NCI-H226 (cell line): Measurements from ENCODE around the gene PCBP1.
A peak's percentile ranks its signal among the peaks of the same experiment; 100 is the strongest.
"Not testable (repeated sequence)": the region's sequence is repeated elsewhere in the genome, so short reads cannot be mapped to it uniquely, and the experiment has no call there.

Source experiments
- DNase-seq: peaks from one replicate; pipeline ENCODE4 v3.0.0-alpha.2; 2015

PCBP1 gene

DNA sequence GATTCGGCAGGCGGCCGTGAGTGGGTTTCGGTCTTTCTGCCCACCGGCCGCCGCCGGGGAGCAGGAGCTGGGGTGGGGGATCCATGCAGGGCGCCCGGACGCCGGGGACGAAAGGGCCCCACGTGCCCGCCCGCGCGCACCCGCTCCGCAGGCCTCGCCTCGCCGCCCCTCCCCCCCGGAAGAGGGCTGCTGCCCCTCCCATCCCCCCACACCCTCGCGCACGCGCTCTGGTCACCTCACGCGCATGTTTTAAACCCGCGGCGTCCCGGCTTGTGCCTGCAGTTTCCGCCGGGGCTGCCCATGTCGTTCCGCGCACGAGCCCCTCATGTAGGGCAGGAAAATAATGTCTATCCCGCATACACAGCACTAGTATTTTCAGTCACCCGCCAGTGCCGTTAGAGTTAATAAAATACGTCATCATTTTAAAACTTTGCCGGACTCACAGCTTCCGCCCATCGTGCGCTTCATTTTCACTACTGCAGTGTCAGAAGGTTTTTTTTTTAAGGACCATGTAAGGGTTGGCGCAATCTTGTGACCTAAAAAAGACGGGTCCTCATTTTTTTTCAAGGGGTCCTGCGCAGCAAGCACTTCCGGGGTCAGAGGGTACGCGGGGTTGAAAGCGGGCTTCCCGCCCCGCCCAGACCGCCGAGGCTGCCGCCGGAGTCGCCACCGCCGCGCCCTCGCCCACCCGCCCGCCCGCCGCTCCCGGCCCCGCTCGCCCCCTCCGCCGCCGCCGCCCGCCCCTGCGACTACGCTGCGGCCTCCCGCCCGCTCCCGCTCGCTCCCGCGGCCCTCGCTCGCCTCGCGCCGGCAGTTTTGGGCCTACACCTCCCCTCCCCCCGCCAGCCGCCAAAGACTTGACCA lies at the start of gene PCBP1:
PCBP1 (plus strand) TSS at position 640 of the 864 bp plus-strand sequence. CDS start 267 bp downstream, outside the sequence.
- DNase-seq, result peak; percentile 84

DNA sequence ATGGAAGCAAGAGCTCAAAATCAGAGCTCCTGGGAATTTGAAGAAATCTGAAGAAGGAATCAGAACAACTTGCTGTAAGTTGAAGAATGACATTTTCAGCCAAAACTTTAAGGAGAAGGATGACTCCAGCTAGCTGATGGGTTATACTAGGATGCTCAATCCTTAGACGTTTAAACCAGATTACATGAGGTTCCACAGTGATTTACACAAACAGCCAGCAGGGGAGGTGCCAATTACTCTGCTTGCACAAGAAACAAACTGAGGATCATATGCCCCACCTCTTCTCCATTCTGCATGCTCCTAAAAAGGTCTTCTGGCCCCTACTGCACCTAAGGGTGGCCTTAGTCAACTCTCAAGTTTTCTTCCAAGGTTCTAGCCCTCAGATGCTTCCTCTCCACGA lies 47.9 kb upstream of the PCBP1 start:
- no peak for DNase-seq

DNA sequence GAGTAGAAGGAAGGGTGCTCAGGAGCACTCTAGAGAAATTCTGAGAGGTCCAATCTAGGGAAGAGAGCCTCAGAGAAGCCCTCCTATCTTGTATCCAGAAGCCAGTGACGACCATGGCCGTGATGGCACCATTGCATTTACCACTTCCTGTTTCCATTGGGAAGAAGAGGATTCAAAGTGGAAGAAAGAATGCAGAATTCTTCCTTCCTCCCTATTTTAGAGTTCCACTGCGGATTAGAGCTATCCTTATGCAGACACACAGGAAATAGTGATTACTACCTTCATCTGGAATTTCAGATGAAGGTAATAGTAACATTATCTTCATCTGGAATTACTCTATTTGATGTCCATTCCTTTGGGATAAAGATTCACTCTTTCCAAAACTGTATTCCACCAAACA lies 45.6 kb upstream of the PCBP1 start:
- peak; percentile 63 for DNase-seq

DNA sequence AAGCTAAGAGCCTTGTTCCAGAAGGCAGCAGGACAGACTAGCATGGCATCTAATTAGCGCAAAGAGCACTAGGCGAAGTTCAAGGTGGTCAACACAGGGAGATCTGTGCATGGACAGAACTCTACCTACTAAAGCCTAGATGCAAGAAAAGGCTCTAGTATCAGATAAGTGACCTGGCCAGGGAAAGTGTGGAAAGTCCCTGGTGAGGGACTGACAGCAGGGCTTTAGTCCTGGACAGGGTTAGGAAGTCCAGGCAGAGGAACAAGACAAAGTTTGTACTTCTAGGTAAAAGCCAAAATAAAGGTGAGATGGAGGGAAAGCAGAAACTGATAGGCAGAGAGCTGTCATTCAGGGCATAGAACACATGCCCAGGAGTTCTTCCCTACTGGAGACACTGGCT lies 45.0 kb upstream of the PCBP1 start:
- DNase-seq, result no peak

DNA sequence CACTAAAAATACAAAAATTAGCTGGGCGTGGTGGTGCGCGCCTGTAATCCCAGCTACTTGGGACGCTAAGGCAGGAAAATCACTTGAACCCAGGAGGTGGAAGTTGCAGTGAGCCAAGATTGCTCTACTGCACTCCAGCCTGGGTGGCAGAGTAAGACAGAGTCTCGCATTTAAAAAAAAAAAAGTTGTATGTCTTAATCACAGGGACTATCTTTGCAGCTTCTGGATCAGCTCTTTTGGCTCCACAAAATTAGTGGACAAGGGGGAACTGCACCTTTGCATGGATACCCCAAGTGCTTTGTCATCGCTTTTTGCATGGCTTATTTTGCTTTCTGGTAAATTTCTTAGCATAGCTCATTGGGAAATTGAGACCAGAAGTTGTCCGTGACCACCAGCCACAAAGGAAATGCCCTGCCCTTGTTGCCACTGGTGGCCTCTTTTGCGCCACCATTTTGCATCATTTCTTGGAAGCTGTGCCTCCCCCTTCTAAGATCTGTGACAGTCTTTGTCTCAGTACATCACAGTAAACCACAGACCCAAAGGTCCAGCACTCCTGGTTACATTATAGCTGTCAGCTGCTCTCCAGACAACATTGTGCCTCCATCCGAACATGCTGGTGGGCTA lies 43.9 kb upstream of the PCBP1 start:
- no peak for DNase-seq

DNA sequence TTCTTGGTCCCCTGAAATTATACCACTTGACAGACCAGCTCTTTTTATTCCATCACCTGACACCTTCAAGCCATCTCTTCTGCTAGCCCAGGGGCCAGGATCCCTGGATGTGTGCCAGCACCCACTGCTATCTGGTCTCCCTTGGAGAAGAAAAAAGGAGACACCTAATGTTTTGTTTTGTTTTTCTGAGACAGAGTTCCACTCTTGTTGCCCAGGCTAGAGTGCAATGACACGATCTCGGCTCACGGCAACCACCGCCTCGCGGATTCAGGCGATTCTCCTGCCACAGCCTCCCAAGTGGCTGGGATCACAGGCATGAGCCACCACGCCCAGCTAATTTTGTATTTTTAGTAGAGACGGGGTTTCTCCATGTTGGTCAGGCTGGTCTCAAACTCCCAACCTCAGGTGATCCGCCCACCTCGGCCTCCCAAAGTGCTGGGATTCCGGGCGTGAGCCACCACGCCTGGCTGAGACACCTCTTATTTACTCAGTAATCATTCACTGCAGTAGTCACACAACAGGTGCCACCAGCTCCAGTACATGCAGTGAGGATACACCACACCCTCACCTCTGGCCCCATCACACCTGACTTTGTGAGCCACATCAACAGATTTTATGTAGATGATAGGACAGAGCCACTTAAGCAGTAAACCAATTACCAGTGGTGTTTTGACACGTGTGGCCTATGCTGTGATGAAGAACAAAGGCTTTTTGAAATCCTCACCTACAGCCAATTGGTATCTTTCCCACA lies 42.8 kb upstream of the PCBP1 start:
- no peak for DNase-seq

DNA sequence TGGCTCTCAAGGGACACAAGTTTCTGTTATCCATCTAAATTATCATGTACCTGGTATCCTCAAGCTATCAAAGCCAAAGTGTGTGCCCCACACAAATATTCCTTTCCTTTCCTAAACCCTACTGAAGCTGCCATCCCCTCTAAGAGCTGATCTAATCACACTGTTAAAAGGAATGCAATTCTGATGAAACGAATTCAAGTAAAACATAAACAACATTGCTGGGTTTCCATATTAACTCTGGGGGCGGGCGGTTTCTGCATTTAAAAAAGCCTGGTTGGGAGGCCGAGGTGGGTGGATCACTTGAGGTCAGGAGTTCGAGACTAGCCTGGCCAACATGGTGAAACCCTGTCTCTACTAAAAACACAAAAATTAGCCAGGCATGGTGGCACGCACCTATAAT lies 41.9 kb upstream of the PCBP1 start:
- DNase-seq, result no peak

DNA sequence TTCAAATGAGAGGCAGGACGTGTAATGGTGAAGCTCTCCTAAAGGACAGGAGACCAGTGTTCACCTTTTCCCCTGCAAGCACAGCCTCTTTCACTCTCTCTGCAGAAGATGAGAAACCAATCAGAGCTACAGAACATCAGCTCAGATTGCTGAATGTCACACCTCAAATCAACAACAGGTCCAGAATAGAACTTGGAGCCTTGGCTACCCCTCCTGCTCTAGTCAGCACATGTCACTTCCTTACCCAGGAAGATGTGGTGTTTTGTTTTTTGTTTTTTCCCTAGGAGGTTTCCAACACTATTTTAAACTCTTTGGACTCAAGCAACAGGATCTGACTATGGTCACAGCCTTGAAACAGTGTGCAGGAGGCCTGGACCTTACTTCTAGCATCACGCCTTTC lies 41.3 kb upstream of the PCBP1 start:
- no peak for DNase-seq

DNA sequence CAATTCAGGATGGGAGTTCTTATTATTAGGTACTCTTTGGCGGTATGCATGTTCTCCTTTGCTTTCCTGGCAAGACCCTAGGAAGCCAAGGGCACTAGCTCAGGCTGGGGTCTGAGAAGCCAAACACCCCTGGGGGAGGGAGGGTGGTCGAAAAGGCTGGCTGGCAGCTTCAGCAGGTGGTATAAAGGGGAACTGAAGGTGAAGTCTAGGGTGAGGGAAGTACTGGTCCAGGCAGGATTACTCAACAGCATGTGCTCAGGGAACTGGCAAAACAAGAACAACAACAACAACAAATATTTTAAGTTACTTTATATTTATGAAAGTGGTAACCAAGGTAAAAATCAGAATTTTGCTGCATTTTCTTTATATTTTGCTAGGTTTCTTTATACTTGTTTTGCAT lies 40.7 kb upstream of the PCBP1 start:
- DNase-seq, result no peak

DNA sequence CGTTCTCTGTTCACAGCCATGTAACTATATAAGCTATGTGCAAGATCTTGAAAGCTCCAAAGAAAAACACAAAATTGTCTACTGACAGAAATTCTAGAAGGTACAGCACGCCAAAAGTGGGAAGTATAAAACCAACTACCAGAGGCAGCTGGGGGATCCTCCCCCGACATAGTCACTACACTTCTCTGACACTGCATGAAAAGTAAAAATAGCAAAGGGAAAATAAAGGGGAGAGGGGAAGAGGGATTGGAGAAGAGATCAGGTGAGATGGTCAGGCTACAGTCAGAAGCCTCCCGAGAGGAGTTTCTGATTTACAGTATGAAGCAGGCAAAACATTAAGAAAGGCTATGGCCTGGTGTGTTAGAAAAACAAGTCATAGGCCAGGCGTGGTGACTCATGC lies 39.8 kb upstream of the PCBP1 start:
- no peak for DNase-seq

DNA sequence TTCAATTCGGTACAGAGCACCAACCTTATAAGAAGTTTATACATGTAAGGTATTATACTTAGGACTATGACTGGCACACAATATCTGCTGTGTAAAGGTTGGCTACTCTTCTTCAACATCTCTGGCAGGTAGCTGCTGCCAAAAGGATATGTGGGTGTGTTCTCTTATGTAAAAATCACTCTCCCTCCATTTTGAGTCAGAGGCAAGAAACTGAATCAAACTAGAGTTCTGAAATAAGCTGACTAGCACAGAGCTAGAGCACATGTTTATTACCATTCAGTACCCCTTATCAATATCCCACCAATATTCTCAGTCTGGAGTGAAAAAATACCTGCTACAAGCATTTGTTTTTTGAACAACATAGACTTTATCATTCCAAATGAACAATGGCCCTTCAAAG lies 38.0 kb upstream of the PCBP1 start:
- DNase-seq, result no peak

DNA sequence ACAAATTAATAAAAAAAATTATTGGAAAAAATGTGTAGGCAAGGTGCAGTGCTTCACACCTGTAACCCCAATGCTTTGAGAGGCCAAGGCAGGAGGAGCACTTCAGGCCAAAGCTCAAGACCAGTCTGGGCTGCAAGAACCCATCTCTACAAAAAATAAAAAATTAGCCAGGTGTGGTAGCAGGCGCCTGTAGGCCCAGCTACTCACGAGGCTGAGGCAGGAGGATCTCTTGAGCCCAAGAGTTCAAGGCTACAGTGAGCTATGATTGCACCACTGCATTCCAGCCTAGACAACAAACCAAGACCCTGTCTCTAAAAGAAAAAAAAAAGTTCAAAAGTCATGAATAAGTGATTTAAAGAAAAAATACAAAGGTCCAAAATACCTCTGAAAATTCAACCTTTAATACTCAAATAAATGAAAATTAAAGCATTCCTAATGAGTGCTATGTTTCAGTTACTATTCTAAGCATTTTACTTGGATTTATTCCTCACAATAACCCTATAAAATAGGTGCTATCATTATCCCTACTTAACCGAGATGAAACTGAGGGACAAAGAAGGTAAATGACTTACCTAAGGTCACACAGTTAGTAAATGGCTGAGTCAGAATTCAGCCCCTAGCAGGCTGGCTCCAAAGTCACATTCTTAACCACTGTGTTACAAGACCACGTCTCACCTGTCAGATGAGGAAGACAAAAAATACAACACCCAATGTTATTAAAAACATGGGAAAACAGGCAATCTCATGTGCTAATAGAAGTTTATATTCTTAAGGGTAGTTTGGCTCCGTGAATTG lies 36.4 kb upstream of the PCBP1 start:
- no peak for DNase-seq

DNA sequence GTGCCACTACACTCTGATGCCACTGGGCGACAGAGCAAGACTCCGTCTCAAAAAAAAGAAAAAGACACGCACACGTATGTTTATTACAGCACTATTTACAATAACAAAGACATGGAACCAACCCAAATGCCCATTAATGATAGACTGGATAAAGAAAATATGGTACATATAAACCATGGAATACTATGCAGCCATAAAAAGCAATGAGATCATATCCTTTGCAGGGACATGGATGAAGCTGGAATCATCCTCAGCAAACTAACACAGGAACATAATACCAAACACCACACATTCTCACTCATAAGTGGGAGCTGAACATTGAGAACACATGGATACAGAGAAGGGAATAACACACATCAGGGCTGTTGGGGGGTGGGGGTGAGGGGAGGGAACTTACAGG lies 32.0 kb upstream of the PCBP1 start:
- DNase-seq, result not testable (repeated sequence)

DNA sequence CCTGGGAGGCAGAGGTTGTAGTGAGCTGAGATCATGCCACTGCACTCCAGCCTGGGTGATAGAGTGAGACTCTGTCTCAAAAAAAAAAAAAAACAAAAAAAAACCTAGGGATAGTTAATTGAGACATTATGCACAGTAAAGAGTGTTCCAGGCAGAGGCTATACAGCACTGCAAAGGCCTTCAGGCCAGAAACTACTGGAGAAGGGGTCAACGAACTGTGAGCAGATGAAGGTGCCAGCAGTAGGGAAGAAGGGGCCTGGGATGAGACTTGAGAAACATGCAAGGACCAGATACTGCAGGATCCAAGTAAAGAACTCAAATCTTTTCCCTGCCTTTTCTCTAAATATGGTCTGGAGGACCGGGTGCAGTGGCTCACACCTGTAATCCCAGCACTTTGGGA lies 26.0 kb upstream of the PCBP1 start:
- no peak for DNase-seq

DNA sequence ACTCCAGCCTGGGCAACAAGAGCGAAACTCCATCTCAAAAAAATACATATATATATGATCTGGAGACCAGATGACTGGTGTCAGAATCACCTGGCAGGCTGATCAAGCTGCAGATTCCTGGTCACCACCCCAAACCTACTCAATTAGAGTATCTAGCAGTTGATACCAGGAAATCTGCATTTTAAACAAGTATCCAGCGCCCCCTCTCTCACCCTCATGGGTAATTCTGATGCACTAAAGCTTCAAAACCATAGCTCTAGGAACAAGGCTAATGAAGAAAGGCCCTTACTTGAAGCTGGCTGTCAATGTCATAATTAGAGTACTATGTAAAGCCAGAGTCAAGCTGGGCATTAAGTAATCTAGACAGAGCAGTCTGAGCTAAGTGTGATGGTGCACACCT lies 25.0 kb upstream of the PCBP1 start:
- no peak for DNase-seq

DNA sequence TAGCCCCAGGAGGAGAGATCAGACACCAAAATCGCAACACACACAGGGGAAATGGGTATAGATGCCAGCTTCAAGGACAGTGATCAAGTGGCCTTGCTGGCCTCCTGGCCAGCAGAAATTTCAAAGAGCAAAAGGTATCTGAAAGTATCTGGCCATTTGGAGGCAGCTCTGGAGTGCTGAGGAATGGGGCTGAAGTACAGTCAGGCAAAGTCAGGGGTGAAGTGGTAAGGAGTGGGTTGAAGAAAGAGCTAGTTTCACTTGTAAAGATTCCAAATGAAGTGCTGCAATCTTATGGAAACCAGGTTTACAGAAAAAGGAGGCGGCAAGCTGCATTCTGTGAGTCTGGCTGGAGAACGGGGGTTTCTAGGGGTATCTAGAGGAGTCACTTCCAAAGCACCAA lies 19.2 kb upstream of the PCBP1 start:
- no peak for DNase-seq

DNA sequence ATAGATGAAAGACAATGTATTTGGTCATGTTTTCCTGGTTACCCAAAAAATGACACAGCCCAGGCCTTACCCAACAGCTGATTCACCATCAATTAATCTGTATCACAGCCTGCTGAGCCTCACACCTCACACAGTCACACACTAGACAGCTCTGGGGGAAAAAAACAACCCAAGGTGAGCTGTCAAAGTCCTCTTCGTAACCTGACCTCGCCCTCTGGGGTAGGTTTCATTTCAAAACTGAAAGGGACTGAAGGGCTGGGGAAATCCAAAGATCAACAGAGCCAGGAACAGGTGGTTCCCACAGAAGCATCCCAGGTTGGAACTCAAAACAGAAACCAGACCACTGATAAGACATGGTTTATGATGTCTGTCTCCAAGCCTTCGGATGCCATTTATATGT lies 18.2 kb upstream of the PCBP1 start:
- no peak for DNase-seq

DNA sequence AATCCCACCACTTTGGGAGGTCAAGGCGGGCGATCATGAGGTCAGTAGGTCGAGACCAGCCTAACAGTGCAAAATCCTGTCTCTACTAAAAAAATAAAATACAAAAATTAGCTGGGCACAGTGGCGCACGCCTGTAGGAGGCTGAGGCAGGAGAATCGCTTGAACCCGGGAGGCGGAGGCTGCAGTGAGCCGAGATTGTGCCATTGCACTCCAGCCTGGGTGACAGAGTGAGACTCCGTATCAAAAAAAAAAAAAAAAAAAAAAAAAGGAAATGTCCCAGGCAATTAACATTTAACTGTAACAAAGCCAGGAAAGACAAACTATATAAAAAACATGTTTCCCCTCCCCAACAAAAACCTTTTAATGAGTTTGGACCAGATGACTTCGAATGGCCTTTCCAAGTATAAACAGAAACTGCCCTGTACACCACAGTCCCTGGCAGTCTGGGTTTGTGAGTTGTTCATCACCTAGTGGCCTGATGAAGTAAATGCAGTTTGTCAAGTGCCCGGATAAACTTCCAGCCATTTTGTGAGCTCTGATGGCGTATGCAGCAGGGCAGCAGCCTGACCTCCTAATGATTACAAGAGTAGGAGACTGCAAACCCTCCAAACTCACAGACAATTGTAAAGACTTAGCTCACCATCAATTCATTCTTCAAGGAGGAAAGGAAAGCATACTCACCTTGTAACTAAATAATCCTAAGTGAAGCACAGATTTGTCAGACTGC lies 16.6 kb upstream of the PCBP1 start:
- DNase-seq, result peak; percentile 65

DNA sequence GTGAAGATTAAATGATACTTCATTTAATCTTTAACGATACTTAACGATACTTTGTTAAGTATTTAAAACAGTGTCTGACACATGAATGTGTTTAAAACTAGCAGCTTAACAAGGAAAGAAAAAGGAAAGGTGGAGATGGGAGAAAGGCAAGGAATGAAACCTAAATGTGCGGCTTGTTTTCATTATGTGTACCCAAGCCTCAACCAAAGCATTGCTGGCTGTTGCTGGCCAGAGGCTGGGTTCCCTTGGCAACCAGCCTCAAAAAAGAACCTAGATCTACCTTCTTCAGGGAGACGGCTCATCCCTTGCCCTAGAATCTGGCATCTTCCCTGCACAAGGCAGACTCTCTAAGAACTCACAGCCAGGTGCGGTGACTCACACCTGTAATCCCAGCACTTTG lies 13.8 kb upstream of the PCBP1 start:
- no peak for DNase-seq

DNA sequence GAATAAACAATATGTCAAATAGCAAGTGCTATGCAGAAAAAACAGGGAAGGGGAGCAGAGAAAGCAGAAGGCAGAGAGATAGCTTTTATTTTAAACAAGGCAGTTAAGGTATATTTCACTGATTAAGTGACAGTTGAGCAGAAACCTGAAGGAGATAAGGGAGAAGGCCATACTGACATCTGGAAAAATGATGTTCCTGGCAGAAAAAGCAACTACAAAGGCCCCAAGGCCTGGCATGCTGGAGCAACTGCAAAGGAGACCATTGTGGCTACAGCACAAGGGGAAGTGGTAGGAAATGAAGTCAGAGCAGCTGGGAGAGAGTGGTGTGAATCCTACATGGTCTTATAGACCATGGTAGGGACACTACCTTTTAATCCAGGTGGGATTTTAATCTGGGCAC lies 8.9 kb upstream of the PCBP1 start:
- DNase-seq, result no peak

DNA sequence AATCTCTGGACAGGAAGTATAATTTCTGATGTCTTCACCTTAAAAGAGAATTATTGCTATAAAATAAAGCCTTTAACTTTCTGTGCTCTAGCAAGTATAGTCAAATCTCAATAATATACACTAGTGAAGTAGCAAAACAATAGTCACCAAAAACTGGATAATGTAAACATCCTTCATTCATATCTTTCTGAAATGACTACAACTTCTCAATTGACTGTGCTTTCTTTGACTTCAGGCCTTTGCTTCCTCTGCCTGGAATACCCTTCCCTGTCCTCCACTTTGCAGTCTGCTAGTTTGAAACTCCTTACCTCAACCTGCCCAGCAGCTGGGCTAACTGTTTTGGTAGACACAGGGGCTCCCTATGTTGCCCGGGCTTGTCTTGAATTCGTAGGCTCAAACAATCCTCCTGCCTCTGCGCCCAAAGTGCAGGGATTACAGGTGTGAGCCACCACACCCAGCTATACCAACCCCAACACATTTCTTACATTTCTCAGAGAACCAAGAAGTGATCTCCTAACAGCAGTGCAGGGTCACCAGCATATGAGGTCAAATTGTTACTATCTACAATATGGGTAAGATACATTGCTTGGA lies 6.6 kb upstream of the PCBP1 start:
- no peak for DNase-seq

DNA sequence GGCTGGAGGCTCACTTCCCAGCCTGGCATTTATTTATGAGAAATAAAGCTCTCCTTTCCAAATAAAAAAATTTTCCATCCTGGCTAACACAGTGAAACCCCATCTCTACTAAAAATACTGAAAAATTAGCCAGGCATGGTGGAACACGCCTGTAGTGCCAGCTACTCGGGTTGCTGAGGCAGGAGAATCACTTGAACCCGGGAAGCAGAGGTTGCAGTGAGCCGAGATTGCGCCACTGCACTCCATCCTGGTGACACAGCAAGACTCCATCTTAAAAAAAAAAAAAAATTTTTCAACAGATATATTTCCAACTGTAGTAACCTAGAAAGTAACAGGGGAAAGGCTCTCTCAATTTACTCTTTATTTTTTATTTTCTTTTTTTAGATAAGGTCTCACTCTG lies 6.1 kb upstream of the PCBP1 start:
- DNase-seq, result no peak
